ENCODE data around the gene E2F4.

DNA sequence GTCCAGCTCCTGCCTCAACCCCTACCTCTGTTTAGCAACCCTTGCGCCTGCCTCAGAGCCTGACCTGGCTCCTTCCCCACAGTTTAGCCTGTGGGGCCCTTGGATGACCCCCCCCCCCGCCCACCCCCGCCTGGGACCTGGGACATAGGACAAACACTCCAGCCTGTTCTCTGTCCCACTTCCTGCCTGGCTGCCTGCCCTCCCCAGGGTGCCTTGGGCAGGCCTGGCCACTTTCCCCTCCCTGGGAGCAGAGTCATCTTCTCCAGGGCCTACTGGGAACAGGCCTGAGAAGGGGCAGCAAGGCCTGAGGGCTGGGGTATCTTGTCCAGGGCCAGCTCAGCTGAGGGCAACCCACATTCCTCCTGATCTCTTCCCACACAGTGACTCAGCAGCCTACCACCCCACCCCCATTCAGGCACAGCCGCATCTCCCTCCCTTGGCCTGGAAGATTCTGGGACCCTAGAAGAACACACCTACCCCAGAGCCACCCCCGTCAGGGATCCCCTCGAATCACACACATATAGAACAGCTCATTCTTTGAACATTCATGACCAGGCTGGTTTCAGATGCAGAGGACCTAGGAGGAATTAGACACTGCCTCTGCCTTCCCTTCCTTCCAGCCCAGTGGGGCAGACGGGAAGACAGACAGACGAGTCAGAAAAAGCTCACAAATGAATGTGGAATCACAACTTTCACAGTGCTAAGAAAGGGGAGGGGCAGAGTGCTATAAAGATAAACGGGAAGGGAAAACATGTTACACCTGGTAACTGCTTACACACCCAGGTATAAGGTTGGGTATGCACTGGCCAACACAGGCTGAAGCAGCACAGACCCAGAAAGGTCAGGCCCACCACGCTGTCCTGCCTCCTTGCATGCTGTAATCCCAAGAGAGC is 49.3 kb downstream of the E2F4 start:
- TF ChIP-seq, protein P1, sequence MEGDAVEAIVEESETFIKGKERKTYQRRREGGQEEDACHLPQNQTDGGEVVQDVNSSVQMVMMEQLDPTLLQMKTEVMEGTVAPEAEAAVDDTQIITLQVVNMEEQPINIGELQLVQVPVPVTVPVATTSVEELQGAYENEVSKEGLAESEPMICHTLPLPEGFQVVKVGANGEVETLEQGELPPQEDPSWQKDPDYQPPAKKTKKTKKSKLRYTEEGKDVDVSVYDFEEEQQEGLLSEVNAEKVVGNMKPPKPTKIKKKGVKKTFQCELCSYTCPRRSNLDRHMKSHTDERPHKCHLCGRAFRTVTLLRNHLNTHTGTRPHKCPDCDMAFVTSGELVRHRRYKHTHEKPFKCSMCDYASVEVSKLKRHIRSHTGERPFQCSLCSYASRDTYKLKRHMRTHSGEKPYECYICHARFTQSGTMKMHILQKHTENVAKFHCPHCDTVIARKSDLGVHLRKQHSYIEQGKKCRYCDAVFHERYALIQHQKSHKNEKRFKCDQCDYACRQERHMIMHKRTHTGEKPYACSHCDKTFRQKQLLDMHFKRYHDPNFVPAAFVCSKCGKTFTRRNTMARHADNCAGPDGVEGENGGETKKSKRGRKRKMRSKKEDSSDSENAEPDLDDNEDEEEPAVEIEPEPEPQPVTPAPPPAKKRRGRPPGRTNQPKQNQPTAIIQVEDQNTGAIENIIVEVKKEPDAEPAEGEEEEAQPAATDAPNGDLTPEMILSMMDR (conservative IDR thresholded peaks at IDR 0.05; ENCODE audit: low read depth, low read length): no peak
- no peak for TF ChIP-seq EZH2 (IDR thresholded peaks at IDR 0.05; ENCODE audit: low read length, unreplicated experiment)
